Stimulated activated CD8-positive, alpha-beta memory T cell treated with anti-CD3 and anti-CD28 coated beads, Interleukin-2, amount 100 ng/mL, for 48 hours (primary cell): ENCODE measurements around the gene CGB5.
A peak's percentile ranks its signal among the peaks of the same experiment; 100 is the strongest.
"Not testable (repeated sequence)": the region's sequence is repeated elsewhere in the genome, so short reads cannot be mapped to it uniquely, and the experiment has no call there.

Experiments
- DNase-seq, 2 donors: peaks; one replicate each; pipeline ENCODE4 v3.0.0-alpha.2; 2020; ENCODE audit warnings: low read depth in 2 of 2

CGB5 gene

DNA sequence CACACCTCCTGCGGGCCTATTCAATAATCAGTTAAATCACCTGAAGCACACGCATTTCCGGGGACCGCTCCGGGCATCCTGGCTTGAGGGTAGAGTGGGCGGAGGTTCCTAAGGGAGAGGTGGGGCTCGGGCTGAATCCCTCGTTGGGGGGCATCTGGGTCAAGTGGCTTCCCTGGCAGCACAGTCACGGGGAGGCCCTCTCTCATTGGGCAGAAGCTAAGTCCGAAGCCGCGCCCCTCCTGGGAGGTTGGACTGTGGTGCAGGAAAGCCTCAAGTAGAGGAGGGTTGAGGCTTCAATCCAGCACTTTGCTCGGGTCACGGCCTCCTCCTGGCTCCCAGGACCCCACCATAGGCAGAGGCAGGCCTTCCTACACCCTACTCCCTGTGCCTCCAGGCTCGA is at the start of gene CGB5:
CGB5 (plus strand) TSS at position 301 of the 400 bp plus-strand sequence. CDS start 362 bp downstream, outside the sequence.
- not testable (repeated sequence) for DNase-seq

- no peak for DNase-seq
Measured at GRCh38 chr19:48994035-48994386, 49.6 kb upstream of the CGB5 start.

GRCh38 chr19:48997972-48998371 is 45.7 kb upstream of the CGB5 start:
- peak; percentile 41 to 44 for DNase-seq

- peak; percentile 49 to 55 for DNase-seq
Measured at GRCh38 chr19:48999481-49000325, 43.9 kb upstream of the CGB5 start.

DNA sequence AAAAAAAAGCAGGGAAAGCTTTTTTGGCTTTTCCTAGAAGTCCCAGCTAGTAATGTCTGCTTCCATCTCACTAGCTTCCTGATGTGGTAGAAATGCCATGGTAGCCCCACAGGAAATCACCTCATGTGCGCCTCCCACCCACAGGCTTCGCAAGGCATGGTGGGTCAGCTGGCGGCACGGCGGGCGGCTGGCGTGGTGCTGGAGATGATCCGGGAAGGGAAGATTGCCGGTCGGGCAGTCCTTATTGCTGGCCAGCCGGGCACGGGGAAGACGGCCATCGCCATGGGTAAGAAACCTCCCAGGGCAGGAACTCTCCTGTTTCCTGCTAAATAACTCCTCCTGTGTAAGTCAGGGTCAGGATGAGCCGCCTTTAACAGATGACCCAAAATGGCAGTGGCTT is 39.5 kb upstream of the CGB5 start:
- no peak for DNase-seq

DNA sequence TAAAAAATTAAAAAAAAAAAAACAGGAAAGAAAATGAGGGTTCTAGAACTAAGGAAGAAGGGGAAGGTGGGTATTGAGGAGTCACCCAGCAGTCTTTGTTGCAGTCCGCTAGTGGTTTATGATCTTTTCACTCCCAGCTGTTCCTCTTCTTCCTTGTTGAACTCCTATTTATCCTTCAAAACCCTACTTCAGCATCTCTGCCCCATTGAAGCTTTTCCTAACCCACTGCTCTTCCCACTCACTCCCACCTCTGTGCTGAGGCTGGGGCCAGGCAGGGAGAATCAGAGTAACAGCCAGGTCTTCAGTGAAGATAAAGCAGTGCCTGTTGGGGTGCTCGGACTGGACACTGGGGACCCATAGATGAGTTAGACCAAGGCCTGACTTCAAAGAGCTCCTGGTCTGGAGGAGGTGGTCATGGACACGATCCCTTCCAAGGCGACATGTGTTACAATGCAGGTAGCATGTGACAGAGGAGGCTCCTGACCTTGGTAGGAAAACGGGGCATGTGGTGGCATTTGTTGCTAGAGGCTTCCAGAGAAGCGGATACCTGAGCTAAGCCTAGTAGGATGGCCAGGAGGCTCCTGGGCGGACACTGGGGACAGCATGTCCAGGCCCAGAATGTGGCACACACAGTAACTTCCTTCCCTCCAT is 38.6 kb upstream of the CGB5 start:
- DNase-seq: no peak

- DNase-seq: no peak
Measured at GRCh38 chr19:49006905-49007304, 36.7 kb upstream of the CGB5 start.

GRCh38 chr19:49009828-49010227 is 33.8 kb upstream of the CGB5 start:
- DNase-seq: no peak

DNA sequence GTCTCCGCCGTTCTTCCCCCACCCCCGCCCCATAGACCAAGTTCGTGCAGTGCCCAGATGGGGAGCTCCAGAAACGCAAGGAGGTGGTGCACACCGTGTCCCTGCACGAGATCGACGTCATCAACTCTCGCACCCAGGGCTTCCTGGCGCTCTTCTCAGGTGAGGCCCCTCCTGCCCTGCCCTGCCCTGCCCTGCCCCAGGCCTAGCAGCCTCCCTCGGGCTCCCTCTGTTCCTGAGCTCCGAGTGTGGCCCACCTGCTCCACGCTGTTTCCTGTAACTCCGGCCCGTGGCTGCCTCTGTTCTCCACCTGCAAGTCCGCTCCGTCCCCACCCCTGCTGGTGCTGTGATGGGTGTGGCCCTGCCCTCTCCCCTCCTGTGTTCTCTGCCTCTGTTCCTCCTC is 33.2 kb upstream of the CGB5 start:
- DNase-seq: no peak

- DNase-seq: no peak
Measured at GRCh38 chr19:49011194-49011593, 32.5 kb upstream of the CGB5 start.

DNA sequence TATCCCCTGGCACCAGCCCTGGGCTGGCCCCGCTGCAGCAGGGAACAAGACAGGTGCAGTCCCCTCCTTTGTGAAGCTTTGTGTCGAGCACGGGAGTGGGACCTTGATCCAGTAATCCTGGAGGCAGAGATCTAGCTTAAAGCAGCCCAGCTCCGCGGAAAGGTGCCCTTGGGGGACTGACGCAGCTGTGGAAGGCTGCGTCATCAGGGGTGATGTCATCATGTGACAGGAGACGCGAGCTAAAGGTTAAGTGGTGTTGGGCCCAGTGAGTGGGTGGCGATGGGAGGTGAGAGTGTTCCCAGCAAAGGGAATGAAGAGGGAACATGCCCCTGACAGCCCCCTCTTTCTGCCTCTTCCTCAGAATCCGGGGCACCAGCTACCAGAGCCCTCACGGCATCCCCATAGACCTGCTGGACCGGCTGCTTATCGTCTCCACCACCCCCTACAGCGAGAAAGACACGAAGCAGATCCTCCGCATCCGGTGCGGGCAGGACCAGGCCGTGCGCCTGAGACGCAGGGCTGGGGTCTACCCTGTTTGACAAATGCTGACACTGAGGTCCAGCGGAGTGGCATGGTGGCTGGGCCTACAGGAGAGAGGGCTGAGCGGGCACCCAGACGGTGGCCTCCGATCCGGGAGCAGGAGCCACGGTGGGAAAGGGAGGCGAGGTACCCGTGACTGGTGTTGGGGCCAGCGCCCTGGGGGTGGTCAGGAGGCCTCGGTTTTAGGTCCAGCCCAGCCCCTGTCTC is 29.4 kb upstream of the CGB5 start:
- no peak for DNase-seq

GRCh38 chr19:49014870-49015255 is 28.8 kb upstream of the CGB5 start:
- no peak for DNase-seq

- DNase-seq: no peak
Measured at GRCh38 chr19:49016067-49016839, 27.4 kb upstream of the CGB5 start.

GRCh38 chr19:49017041-49017665 is 26.5 kb upstream of the CGB5 start, which contains the start of gene LHB:
TSS of gene LHB (minus strand) at chr19:49017091. CDS start at chr19:49017081, 10 bp downstream.
- no peak for DNase-seq

DNA sequence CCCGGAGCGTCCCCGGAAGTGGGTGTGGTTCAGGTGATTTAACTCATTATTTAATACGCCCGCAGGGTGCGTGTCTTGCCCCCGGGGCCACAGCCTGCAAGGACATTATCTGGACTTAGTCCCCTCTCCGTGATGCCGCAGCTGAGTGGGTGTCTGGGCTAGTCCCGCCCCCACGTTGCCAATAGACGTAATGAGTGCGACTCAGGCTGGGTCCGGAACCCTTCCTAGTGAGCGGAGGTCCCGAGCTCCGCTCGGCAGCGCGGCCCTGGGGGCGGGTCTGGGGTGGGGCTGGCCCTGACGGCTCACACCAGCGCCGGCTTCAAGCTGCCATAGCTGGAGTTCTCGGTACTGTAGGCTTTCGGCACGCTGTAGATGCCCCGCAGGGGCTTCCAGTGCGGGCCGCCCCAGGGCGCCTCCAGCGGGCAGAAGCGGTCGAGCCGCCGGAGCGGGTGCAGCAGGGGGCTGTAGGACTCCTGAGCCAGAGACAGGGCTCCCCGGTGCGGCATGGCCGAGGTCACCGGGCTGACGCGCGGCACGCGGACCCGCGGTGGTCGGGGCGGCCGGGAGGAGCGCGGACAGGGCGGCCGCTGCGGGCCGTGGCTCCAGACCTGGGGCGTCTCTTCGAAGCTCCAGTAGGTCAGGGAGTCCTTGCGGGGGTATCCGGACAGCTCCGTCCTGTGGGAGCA is 25.8 kb upstream of the CGB5 start:
- peak; percentile 46 to 50 for DNase-seq

- DNase-seq: not testable (repeated sequence)
Measured at GRCh38 chr19:49018388-49019241, 25.0 kb upstream of the CGB5 start.

DNA sequence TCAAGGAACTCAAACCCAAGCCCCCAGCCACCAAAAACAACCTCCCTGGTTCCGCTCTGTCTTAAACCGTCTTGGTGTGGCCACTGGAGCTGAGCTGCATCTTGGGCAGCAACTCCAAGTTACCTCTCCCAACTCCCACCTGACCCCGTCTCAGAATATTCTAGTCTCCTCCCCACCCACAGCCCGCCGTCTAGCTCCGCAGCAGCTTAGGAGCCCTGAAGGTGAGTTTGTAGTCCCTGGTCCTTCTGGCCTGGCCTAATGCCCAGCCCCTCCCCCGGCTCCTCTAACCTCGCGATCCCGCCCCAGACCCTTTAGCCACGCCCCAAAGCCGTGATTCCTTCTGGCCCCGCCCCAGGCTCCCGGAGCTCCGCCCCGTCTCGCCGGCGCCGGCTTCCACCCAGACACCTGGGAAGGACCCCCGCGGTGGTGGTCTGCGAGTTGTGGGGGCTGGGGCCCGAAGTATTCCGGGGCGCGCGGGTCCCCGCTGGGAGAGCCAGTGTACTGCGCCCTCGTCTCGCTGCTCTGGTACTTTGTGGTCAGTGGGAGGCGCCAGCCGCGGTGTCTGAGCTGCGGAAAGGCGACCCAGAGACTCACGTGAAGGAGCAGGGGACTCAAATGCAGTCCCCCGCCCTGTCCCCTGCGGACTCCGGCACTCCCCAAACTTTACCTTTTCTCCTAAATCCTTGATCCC is 24.3 kb upstream of the CGB5 start:
- DNase-seq: peak; percentile 43 to 63

DNA sequence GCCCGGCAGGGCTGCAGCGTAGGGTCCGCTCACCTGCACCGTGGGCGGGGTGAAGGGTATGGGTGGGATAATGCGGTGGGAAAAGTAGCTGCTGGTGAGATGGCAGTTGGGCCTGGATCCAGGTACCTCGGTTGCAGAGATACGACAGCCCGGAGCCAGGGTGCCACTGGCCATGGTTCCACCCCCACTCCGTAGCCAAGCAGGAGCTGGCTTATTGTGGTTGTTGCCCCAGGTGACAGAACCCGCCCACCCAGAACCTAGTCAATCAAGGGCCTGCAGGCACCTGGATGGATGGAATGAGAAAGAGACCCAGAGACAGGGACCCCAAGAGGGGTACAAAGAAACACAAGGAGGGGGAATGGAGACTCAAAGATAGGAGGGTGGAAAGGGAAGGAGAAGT is 23.3 kb upstream of the CGB5 start:
- no peak for DNase-seq
